Measurements from ENCODE around the gene SEC31A. TPM values are rescaled to one million over a fixed set of nuclear protein-coding genes. Genes with fewer than 3 reads are reported as not detected.

Gene SEC31A
- total RNA-seq, 1 donor = 523 TPM

GRCh38 chr4:82901183-82901718 lies 10.3 kb upstream of the SEC31A start:
- peak overlapping the region; percentile 97 for H3K4me3 ChIP-seq (ENCODE audit: low read depth, low read length)
- TF ChIP-seq CTCF (IDR thresholded peaks at IDR 0.05; ENCODE audit: insufficient read depth, low read depth, low read length) = no peak
- DNase-seq (ENCODE audit: low read depth) = no peak

- peak within 1 kb of the TSS; percentile 97 for H3K4me3 ChIP-seq (ENCODE audit: low read depth, low read length)
- no peak for TF ChIP-seq CTCF (IDR thresholded peaks at IDR 0.05; ENCODE audit: insufficient read depth, low read depth, low read length)
- peak; percentile 100 for DNase-seq (ENCODE audit: low read depth)
Observed at GRCh38 chr4:82900411-82901182, 9.6 kb upstream of the SEC31A start, which contains the start of gene THAP9. Gene THAP9 (plus strand): TSS chr4:82900735. CDS start chr4:82900803, 68 bp downstream.

GRCh38 chr4:82900066-82900410 lies 9.1 kb upstream of the SEC31A start:
- peak overlapping the region; percentile 97 for H3K4me3 ChIP-seq (ENCODE audit: low read depth, low read length)
- no peak for TF ChIP-seq CTCF (IDR thresholded peaks at IDR 0.05; ENCODE audit: insufficient read depth, low read depth, low read length)
- DNase-seq (ENCODE audit: low read depth) = peak; percentile 65

GRCh38 chr4:82899374-82900065 lies 8.6 kb upstream of the SEC31A start:
- TF ChIP-seq CTCF (IDR thresholded peaks at IDR 0.05; ENCODE audit: insufficient read depth, low read depth, low read length) = no peak
- DNase-seq (ENCODE audit: low read depth) = peak; percentile 46
- H3K4me3 ChIP-seq (ENCODE audit: low read depth, low read length) = peak overlapping the region; percentile 97

- H3K4me3 ChIP-seq (ENCODE audit: low read depth, low read length) = peak overlapping the region; percentile 97
- peak; percentile 86 for DNase-seq (ENCODE audit: low read depth)
- peak; percentile 48 for TF ChIP-seq CTCF (IDR thresholded peaks at IDR 0.05; ENCODE audit: insufficient read depth, low read depth, low read length)
Observed at GRCh38 chr4:82898322-82899243, 7.6 kb upstream of the SEC31A start.

- TF ChIP-seq CTCF (IDR thresholded peaks at IDR 0.05; ENCODE audit: insufficient read depth, low read depth, low read length) = no peak
Observed at GRCh38 chr4:82896755-82897154, 5.8 kb upstream of the SEC31A start.

More at GRCh38 chr4:82896755-82897154, 5.8 kb upstream of the SEC31A start:
- no peak overlapping the region for H3K4me3 ChIP-seq (ENCODE audit: low read depth, low read length)
- DNase-seq (ENCODE audit: low read depth) = no peak

Measured in fibroblast of villous mesenchyme (primary cell).